ENCODE results near the gene SLC25A29. TPM values are rescaled to one million over a fixed set of nuclear protein-coding genes. Genes with fewer than 3 reads are reported as not detected.

SLC25A29 gene
- total and polyA plus RNA-seq, 7 experiments from 2014 or later, result 0.38 to 25.6 (median 9.7) TPM

DNA sequence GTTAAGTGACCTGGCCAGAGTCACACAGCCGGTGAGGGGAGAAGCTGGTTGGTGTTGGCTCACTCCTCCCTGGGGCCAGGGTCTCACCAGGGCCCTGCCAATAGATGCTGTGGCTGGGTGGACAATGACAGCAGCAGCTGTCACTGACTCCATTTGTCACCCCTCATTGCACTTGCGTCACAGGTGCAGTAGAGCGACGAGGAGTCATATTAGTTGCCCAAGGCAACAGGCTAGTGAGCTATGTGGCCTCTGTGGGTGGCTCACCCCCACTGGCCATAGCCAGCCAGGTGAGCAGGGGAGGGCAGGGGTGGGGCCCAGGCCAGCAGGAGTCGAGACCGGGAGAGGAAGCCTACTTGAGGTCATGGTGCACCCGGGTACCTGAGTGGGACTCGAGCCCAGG, 26.6 kb upstream of the SLC25A29 start:
- Mint-ChIP-seq H3K9me3 (no peaks in the 10 kb centered on the region), H3K4me1 (peaks cover 0 to 2% (median 0%) of the 10 kb centered on the region in 7 donors), H3K27me3 (no peaks in the 10 kb centered on the region), H3K27ac (no peak overlapping the region), H3K4me3 (no peak overlapping the region), H3K36me3 (peaks cover 0 to 17% (median 3%) of the 10 kb centered on the region in 5 donors)
- no peaks in the 10 kb centered on the region for H3K4me1 ChIP-seq (ENCODE audit: control insufficient read depth in 2 of 2, insufficient read depth in 2 of 2, low read length in 2 of 2)
- ChIA-PET POLR2A (no interaction called here), CTCF (no interaction called here)
- intact Hi-C loops (cut with micrococcal nuclease), result no loop called here
- no peaks in the 10 kb centered on the region for H3K27me3 ChIP-seq (ENCODE audit: control insufficient read depth in 2 of 2, insufficient read depth in 2 of 2, low read length in 2 of 2)
- DNase-seq (no peak), ATAC-seq (no peak)
- no peak overlapping the region for H3K4me3 ChIP-seq (ENCODE audit: low read length)
- no peaks in the 10 kb centered on the region for H3K9me3 ChIP-seq (ENCODE audit: control insufficient read depth in 2 of 3, low read length in 3 of 3)
- no peak overlapping the region for H3K27ac ChIP-seq (ENCODE audit: low read depth, low read length)
- H3K36me3 ChIP-seq (ENCODE audit: control insufficient read depth in 2 of 3, insufficient read depth in 3 of 3, low read length in 3 of 3), result peaks cover 0 to 19% (median 0%) of the 10 kb centered on the region in 3 experiments

GRCh38 chr14:100332071-100332639, 25.9 kb upstream of the SLC25A29 start:
- no peaks in the 10 kb centered on the region for H3K27me3 ChIP-seq (ENCODE audit: control insufficient read depth in 2 of 2, insufficient read depth in 2 of 2, low read length in 2 of 2)
- ChIA-PET CTCF (interaction anchor here (0.5 kb wide), 1 partner anchor 42 kb away, joined by 3 read pairs; no protein-coding TSS in a partner anchor), POLR2A (no interaction called here)
- no peaks in the 10 kb centered on the region for H3K27me3 Mint-ChIP-seq
- no peak for ATAC-seq
- intact Hi-C loops (cut with micrococcal nuclease), result no loop called here
- no peak overlapping the region for H3K4me3 ChIP-seq (ENCODE audit: low read length)
- H3K36me3 Mint-ChIP-seq, result peaks cover 0 to 14% (median 3%) of the 10 kb centered on the region in 5 donors
- no peak for DNase-seq
- H3K27ac Mint-ChIP-seq, result no peak overlapping the region
- H3K9me3 Mint-ChIP-seq, result no peaks in the 10 kb centered on the region
- peaks cover 0 to 16% (median 0%) of the 10 kb centered on the region in 3 experiments for H3K36me3 ChIP-seq (ENCODE audit: control insufficient read depth in 2 of 3, insufficient read depth in 3 of 3, low read length in 3 of 3)
- H3K27ac ChIP-seq (ENCODE audit: low read depth, low read length), result no peak overlapping the region
- no peaks in the 10 kb centered on the region for H3K4me1 ChIP-seq (ENCODE audit: control insufficient read depth in 2 of 2, insufficient read depth in 2 of 2, low read length in 2 of 2)
- H3K4me3 Mint-ChIP-seq, result no peak overlapping the region
- H3K4me1 Mint-ChIP-seq, result peaks cover 0 to 2% (median 0%) of the 10 kb centered on the region in 7 donors
- no peaks in the 10 kb centered on the region for H3K9me3 ChIP-seq (ENCODE audit: control insufficient read depth in 2 of 3, low read length in 3 of 3)

GRCh38 chr14:100330388-100330931, 24.2 kb upstream of the SLC25A29 start:
- Mint-ChIP-seq H3K4me1 (no peaks in the 10 kb centered on the region), H3K9me3 (no peaks in the 10 kb centered on the region), H3K4me3 (no peak overlapping the region), H3K27ac (no peak overlapping the region), H3K36me3 (peaks cover 0 to 7% (median 0%) of the 10 kb centered on the region in 5 donors), H3K27me3 (no peaks in the 10 kb centered on the region)
- no peak for DNase-seq
- Histone ChIP-seq H3K4me1 (ENCODE audit: control insufficient read depth in 2 of 2, insufficient read depth in 2 of 2, low read length in 2 of 2) (no peaks in the 10 kb centered on the region), H3K27me3 (ENCODE audit: control insufficient read depth in 2 of 2, insufficient read depth in 2 of 2, low read length in 2 of 2) (no peaks in the 10 kb centered on the region), H3K4me3 (ENCODE audit: low read length) (no peak overlapping the region), H3K36me3 (ENCODE audit: control insufficient read depth in 2 of 3, insufficient read depth in 3 of 3, low read length in 3 of 3) (peaks cover 0 to 5% (median 0%) of the 10 kb centered on the region in 3 experiments), H3K9me3 (ENCODE audit: control insufficient read depth in 2 of 3, low read length in 3 of 3) (no peaks in the 10 kb centered on the region), H3K27ac (ENCODE audit: low read depth, low read length) (no peak overlapping the region)
- CTCF ChIA-PET, result no interaction called here
- no peak for ATAC-seq
- intact Hi-C loops (cut with micrococcal nuclease), result no loop called here
- POLR2A ChIA-PET, result no interaction called here

DNA sequence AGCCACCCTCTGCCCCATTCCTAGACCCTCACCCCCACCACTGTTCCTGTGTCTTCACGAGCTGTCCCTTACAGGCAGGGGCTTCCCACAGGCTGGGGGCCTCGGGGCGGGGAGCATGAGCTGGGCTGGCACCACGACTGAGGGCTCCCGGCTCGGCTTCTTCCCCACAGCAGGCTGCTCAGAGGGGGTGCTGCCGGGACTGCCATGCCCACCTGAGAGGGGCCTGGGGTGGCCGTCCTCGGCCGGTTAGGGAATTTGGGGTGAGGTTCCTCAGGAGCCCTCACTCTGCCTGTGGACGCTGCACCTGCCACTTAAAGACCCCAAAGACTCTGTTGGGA, 23.7 kb upstream of the SLC25A29 start:
- peaks cover 0 to 5% (median 0%) of the 10 kb centered on the region in 3 experiments for H3K36me3 ChIP-seq (ENCODE audit: control insufficient read depth in 2 of 3, insufficient read depth in 3 of 3, low read length in 3 of 3)
- H3K27me3 Mint-ChIP-seq, result no peaks in the 10 kb centered on the region
- H3K27ac ChIP-seq (ENCODE audit: low read depth, low read length), result no peak overlapping the region
- H3K4me1 ChIP-seq (ENCODE audit: control insufficient read depth in 2 of 2, insufficient read depth in 2 of 2, low read length in 2 of 2), result no peaks in the 10 kb centered on the region
- peaks cover 0 to 5% (median 0%) of the 10 kb centered on the region in 5 donors for H3K36me3 Mint-ChIP-seq
- H3K4me3 ChIP-seq (ENCODE audit: low read length), result no peak overlapping the region
- POLR2A ChIA-PET, result no interaction called here
- no peaks in the 10 kb centered on the region for H3K9me3 ChIP-seq (ENCODE audit: control insufficient read depth in 2 of 3, low read length in 3 of 3)
- H3K9me3 Mint-ChIP-seq, result no peaks in the 10 kb centered on the region
- intact Hi-C loops (cut with micrococcal nuclease), result no loop called here
- ATAC-seq, result no peak
- H3K27ac Mint-ChIP-seq, result no peak overlapping the region
- no peak for DNase-seq
- H3K4me1 Mint-ChIP-seq, result no peaks in the 10 kb centered on the region
- no peaks in the 10 kb centered on the region for H3K27me3 ChIP-seq (ENCODE audit: control insufficient read depth in 2 of 2, insufficient read depth in 2 of 2, low read length in 2 of 2)
- CTCF ChIA-PET, result no interaction called here
- no peak overlapping the region for H3K4me3 Mint-ChIP-seq

DNA sequence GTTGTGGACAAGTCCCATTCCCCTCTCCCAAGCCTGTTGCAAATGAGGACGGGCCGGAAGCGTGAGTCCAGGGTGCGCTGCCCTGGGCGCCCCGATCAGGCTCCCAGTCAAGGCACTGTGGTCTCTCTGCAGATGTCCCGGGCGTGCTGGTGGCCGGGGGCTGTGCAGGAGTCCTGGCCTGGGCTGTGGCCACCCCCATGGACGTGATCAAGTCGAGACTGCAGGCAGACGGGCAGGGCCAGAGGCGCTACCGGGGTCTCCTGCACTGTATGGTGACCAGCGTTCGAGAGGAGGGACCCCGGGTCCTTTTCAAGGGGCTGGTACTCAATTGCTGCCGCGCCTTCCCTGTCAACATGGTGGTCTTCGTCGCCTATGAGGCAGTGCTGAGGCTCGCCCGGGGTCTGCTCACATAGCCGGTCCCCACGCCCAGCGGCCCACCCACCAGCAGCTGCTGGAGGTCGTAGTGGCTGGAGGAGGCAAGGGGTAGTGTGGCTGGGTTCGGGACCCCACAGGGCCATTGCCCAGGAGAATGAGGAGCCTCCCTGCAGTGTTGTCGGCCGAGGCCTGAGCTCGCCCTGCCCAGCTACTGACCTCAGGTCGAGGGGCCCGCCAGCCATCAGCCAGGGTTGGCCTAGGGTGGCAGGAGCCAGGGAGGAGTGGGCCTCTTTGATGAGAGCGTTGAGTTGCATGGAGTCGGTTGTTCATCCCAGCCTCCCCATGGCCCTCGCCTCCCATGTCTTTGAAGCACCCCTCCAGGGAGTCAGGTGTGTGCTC, 23.2 kb upstream of the SLC25A29 start:
- H3K27me3 ChIP-seq (ENCODE audit: control insufficient read depth in 2 of 2, insufficient read depth in 2 of 2, low read length in 2 of 2), result no peaks in the 10 kb centered on the region
- Mint-ChIP-seq H3K27me3 (no peaks in the 10 kb centered on the region), H3K36me3 (peaks cover 0 to under 1% (median 0%) of the 10 kb centered on the region in 5 donors), H3K27ac (no peak overlapping the region), H3K9me3 (no peaks in the 10 kb centered on the region), H3K4me3 (no peak overlapping the region), H3K4me1 (no peaks in the 10 kb centered on the region)
- intact Hi-C loops (cut with micrococcal nuclease), result no loop called here
- ChIA-PET POLR2A (no interaction called here), CTCF (no interaction called here)
- DNase-seq (no peak), ATAC-seq (no peak)
- H3K36me3 ChIP-seq (ENCODE audit: control insufficient read depth in 2 of 3, insufficient read depth in 3 of 3, low read length in 3 of 3), result peaks cover 0 to 5% (median 0%) of the 10 kb centered on the region in 3 experiments
- H3K4me1 ChIP-seq (ENCODE audit: control insufficient read depth in 2 of 2, insufficient read depth in 2 of 2, low read length in 2 of 2), result no peaks in the 10 kb centered on the region
- no peak overlapping the region for H3K4me3 ChIP-seq (ENCODE audit: low read length)
- H3K9me3 ChIP-seq (ENCODE audit: control insufficient read depth in 2 of 3, low read length in 3 of 3), result no peaks in the 10 kb centered on the region
- H3K27ac ChIP-seq (ENCODE audit: low read depth, low read length), result no peak overlapping the region

DNA sequence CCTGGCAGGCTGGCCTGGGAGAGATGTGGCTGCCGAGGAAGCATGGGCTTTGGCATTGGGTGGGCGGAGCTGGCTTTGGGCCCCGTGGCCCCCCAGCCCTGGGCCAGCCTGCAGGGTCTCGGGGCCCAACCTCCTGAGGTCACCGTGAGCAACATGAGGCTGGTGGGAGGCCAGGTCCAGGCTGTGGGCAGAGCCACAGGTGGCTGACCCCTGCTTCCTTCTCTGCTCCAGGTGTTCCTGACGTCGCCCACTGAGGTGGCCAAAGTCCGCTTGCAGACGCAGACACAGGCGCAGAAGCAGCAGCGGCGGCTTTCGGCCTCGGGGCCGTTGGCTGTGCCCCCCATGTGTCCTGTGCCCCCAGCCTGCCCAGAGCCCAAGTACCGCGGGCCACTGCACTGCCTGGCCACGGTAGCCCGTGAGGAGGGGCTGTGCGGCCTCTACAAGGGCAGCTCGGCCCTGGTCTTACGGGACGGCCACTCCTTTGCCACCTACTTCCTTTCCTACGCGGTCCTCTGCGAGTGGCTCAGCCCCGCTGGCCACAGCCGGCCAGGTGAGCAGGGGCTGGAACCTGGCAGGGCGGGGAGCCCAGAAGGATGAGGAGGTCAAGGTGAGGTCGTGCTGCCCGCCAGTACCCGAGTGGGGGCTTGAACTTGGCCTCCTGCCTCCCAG, 22.4 kb upstream of the SLC25A29 start:
- no peak overlapping the region for H3K4me3 ChIP-seq (ENCODE audit: low read length)
- H3K27ac ChIP-seq (ENCODE audit: low read depth, low read length), result no peak overlapping the region
- H3K27me3 ChIP-seq (ENCODE audit: control insufficient read depth in 2 of 2, insufficient read depth in 2 of 2, low read length in 2 of 2), result no peaks in the 10 kb centered on the region
- H3K27ac Mint-ChIP-seq, result no peak overlapping the region
- H3K36me3 Mint-ChIP-seq, result no peaks in the 10 kb centered on the region
- H3K36me3 ChIP-seq (ENCODE audit: control insufficient read depth in 2 of 3, insufficient read depth in 3 of 3, low read length in 3 of 3), result no peaks in the 10 kb centered on the region
- H3K9me3 ChIP-seq (ENCODE audit: control insufficient read depth in 2 of 3, low read length in 3 of 3), result no peaks in the 10 kb centered on the region
- POLR2A ChIA-PET, result no interaction called here
- H3K4me3 Mint-ChIP-seq, result no peak overlapping the region
- no peaks in the 10 kb centered on the region for H3K27me3 Mint-ChIP-seq
- no peaks in the 10 kb centered on the region for H3K9me3 Mint-ChIP-seq
- no peaks in the 10 kb centered on the region for H3K4me1 Mint-ChIP-seq
- no peaks in the 10 kb centered on the region for H3K4me1 ChIP-seq (ENCODE audit: control insufficient read depth in 2 of 2, insufficient read depth in 2 of 2, low read length in 2 of 2)
- ATAC-seq, result no peak
- intact Hi-C loops (cut with micrococcal nuclease), result no loop called here
- DNase-seq, result no peak
- CTCF ChIA-PET, result no interaction called here

Data from naive thymus-derived CD4-positive, alpha-beta T cell (primary cell).